Thyroid gland (tissue), 4 donors: ENCODE data around the gene NUP88.

Source experiments
- CTCF ChIP-seq, 6 experiments: fragments of 200-600 bp in 3 of 6; fragments of 450-650 bp in 3 of 6; sonication (generic) in 3 of 6; IDR thresholded peaks; one replicate each; pipeline ENCODE4 v1.5.1; 2016 to 2019; ENCODE audit warnings: antibody characterized with exemption in 6 of 6, mild to moderate bottlenecking in 2 of 6, inconsistent platforms in 1 of 6, moderate library complexity in 1 of 6
- POLR2A ChIP-seq, 2 donors: fragments of 450-650 bp; IDR thresholded peaks; one replicate each; pipeline ENCODE4 v1.6.1; 2017; ENCODE audit warnings: antibody characterized with exemption in 2 of 2, mild to moderate bottlenecking in 2 of 2, moderate library complexity in 1 of 2

DNA sequence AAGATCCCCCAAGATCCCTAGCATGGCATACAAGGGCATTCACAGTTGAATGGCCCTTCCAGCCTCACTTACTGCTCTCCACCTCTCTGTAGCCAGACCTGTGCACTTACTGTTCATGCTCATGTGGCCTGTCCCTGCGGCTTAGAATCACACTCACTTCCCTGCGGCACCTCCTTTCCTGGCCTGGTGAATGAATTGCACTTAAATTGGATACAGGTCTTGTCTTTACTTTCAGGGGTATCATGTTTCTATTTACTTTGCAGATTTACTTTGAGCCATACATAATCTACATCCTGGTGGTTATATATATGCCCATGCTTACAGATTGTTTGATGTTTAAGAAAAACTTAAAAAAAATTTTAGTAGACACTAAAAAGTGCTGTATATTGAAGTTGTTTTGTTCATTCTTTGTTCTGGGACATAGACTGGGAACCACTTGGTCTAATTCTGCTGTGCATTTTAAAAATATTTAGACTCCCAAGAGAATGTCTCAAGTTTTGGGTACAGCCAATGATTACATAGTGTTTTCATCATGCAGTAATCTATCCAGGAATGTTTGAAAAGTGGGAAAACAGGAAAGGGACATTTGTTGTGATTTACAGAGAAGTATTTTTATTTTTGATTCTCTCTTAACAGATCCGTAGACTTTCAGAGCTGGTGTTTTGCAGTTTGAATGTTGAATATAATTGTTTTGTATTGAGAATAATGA lies 63.9 kb downstream of the NUP88 start:
- TF ChIP-seq CTCF (IDR thresholded peaks at IDR 0.05) (no peak), POLR2A (IDR thresholded peaks at IDR 0.05) (no peak)
